ENCODE measurements around the gene ST6GAL2.

DNA sequence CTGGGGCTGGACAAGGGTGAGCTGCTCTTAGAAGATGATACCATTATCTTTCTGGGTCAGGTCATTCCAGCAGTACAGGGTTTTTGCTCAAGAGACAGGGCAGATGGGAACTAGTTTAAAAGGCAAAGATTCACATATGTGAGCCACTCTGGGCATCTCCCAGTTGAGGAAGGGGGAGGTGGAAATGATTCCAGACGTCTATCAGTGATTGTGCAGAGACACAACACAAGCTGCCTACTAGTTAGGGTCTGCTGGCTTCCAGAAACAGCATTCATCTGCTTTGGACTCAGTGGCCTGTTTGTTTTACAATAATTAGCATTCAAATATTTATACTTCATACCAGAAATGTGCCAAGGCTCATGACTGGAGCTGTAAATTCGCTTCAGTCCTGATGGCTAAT, 32.3 kb downstream of the ST6GAL2 start:
- TF ChIP-seq RXRA (IDR thresholded peaks at IDR 0.05; ENCODE audit: borderline replicate concordance, low read depth) = no peak
- TF ChIP-seq, protein P1, sequence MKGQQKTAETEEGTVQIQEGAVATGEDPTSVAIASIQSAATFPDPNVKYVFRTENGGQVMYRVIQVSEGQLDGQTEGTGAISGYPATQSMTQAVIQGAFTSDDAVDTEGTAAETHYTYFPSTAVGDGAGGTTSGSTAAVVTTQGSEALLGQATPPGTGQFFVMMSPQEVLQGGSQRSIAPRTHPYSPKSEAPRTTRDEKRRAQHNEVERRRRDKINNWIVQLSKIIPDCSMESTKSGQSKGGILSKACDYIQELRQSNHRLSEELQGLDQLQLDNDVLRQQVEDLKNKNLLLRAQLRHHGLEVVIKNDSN (IDR thresholded peaks at IDR 0.05; ENCODE audit: borderline replicate concordance, low read depth) = no peak
- TF ChIP-seq, protein P2, sequence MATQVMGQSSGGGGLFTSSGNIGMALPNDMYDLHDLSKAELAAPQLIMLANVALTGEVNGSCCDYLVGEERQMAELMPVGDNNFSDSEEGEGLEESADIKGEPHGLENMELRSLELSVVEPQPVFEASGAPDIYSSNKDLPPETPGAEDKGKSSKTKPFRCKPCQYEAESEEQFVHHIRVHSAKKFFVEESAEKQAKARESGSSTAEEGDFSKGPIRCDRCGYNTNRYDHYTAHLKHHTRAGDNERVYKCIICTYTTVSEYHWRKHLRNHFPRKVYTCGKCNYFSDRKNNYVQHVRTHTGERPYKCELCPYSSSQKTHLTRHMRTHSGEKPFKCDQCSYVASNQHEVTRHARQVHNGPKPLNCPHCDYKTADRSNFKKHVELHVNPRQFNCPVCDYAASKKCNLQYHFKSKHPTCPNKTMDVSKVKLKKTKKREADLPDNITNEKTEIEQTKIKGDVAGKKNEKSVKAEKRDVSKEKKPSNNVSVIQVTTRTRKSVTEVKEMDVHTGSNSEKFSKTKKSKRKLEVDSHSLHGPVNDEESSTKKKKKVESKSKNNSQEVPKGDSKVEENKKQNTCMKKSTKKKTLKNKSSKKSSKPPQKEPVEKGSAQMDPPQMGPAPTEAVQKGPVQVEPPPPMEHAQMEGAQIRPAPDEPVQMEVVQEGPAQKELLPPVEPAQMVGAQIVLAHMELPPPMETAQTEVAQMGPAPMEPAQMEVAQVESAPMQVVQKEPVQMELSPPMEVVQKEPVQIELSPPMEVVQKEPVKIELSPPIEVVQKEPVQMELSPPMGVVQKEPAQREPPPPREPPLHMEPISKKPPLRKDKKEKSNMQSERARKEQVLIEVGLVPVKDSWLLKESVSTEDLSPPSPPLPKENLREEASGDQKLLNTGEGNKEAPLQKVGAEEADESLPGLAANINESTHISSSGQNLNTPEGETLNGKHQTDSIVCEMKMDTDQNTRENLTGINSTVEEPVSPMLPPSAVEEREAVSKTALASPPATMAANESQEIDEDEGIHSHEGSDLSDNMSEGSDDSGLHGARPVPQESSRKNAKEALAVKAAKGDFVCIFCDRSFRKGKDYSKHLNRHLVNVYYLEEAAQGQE (IDR thresholded peaks at IDR 0.05; ENCODE audit: low read depth, low read length) = no peak
- TF ChIP-seq, protein P3, sequence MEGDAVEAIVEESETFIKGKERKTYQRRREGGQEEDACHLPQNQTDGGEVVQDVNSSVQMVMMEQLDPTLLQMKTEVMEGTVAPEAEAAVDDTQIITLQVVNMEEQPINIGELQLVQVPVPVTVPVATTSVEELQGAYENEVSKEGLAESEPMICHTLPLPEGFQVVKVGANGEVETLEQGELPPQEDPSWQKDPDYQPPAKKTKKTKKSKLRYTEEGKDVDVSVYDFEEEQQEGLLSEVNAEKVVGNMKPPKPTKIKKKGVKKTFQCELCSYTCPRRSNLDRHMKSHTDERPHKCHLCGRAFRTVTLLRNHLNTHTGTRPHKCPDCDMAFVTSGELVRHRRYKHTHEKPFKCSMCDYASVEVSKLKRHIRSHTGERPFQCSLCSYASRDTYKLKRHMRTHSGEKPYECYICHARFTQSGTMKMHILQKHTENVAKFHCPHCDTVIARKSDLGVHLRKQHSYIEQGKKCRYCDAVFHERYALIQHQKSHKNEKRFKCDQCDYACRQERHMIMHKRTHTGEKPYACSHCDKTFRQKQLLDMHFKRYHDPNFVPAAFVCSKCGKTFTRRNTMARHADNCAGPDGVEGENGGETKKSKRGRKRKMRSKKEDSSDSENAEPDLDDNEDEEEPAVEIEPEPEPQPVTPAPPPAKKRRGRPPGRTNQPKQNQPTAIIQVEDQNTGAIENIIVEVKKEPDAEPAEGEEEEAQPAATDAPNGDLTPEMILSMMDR (IDR thresholded peaks at IDR 0.05) = no peak
